SK-N-SH treated with all-trans-retinoic acid at 6 μM for 48 hours (cell line): ENCODE measurements around the gene ADAM33.

Source experiments
- ARNTL ChIP-seq: fragments of 450-650 bp; formaldehyde crosslinking; IDR thresholded peaks from 2 replicates; pipeline ENCODE4 v1.5.0; 2020; ENCODE audit warnings: low read depth, mild to moderate bottlenecking, moderate library complexity, borderline replicate concordance
- GLIS3 ChIP-seq: fragments of 250-450 bp; sonication (Bioruptor Pico); IDR thresholded peaks from 2 replicates; pipeline ENCODE4 v1.5.0; 2020; ENCODE audit warnings: mild to moderate bottlenecking, moderate library complexity
- SNAI2 ChIP-seq: fragments of 250-450 bp; sonication (Bioruptor Pico); IDR thresholded peaks from 2 replicates; pipeline ENCODE4 v1.5.0; 2020; ENCODE audit warnings: mild to moderate bottlenecking, moderate library complexity
- TCF4 ChIP-seq: fragments of 250-450 bp; sonication (Bioruptor Pico); IDR thresholded peaks from 2 replicates; pipeline ENCODE4 v1.8.0; 2021; ENCODE audit warnings: mild to moderate bottlenecking, moderate library complexity, borderline replicate concordance

- no peak for TF ChIP-seq GLIS3 (CRISPR knock-in tag)
- TF ChIP-seq SNAI2: no peak
- no peak for TF ChIP-seq ARNTL (CRISPR knock-in tag)
- no peak for TF ChIP-seq TCF4 (CRISPR knock-in tag)
Observed at GRCh38 chr20:3633913-3634478, 47.8 kb downstream of the ADAM33 start.
